ENCODE results near the gene CLRN3. TPM values are rescaled to one million over a fixed set of nuclear protein-coding genes. Genes with fewer than 3 reads are reported as not detected.

The CLRN3 gene
- total RNA-seq, 4 donors from 2014 or later, result not detected

- H3K4me1 ChIP-seq, result peaks cover 29% of the 10 kb centered on the region
- no peak for TF ChIP-seq POLR2AphosphoS5 (IDR thresholded peaks at IDR 0.05)
- TF ChIP-seq EP300 (IDR thresholded peaks at IDR 0.05), result no peak
- no peak for TF ChIP-seq POLR2A (IDR thresholded peaks at IDR 0.05)
- no peak for TF ChIP-seq CTCF (IDR thresholded peaks at IDR 0.05)
- H3K27ac ChIP-seq, result no peak overlapping the region
- H3K27me3 ChIP-seq, result peaks cover 20% of the 10 kb centered on the region
- no peak for DNase-seq (ENCODE audit: low spot score in 2 of 2)
- WGBS, result 90% methylated on average over 5 of the region's 5 CpGs
- no peak overlapping the region for H3K4me3 ChIP-seq
- H3K36me3 ChIP-seq, result no peaks in the 10 kb centered on the region
- no peaks in the 10 kb centered on the region for H3K9me3 ChIP-seq
Measured at GRCh38 chr10:127904311-127905000, 11.7 kb upstream of the CLRN3 start.

GRCh38 chr10:127903789-127904188 is 11.0 kb upstream of the CLRN3 start:
- peaks cover 22% of the 10 kb centered on the region for H3K4me1 ChIP-seq
- WGBS, result 86% methylated on average over 5 of the region's 5 CpGs

GRCh38 chr10:127899766-127900387 is 7.1 kb upstream of the CLRN3 start:
- 74% methylated on average over 3 of the region's 3 CpGs for WGBS
- Histone ChIP-seq H3K4me1 (no peaks in the 10 kb centered on the region), H3K4me3 (no peak overlapping the region), H3K27ac (no peak overlapping the region), H3K27me3 (no peaks in the 10 kb centered on the region), H3K36me3 (no peaks in the 10 kb centered on the region), H3K9me3 (no peaks in the 10 kb centered on the region)
- DNase-seq (ENCODE audit: low spot score in 2 of 2), result no peak
- TF ChIP-seq POLR2AphosphoS5 (IDR thresholded peaks at IDR 0.05), result no peak
- TF ChIP-seq POLR2A (IDR thresholded peaks at IDR 0.05), result no peak
- TF ChIP-seq EP300 (IDR thresholded peaks at IDR 0.05), result no peak
- TF ChIP-seq CTCF (IDR thresholded peaks at IDR 0.05), result no peak

More at GRCh38 chr10:127903789-127904188, 11.0 kb upstream of the CLRN3 start:
- H3K36me3 ChIP-seq, result no peaks in the 10 kb centered on the region
- H3K9me3 ChIP-seq, result no peaks in the 10 kb centered on the region
- TF ChIP-seq CTCF (IDR thresholded peaks at IDR 0.05) (no peak), POLR2AphosphoS5 (IDR thresholded peaks at IDR 0.05) (no peak), EP300 (IDR thresholded peaks at IDR 0.05) (no peak), POLR2A (IDR thresholded peaks at IDR 0.05) (no peak)
- no peak overlapping the region for H3K27ac ChIP-seq
- no peak overlapping the region for H3K4me3 ChIP-seq
- H3K27me3 ChIP-seq, result peaks cover 20% of the 10 kb centered on the region
- no peak for DNase-seq (ENCODE audit: low spot score in 2 of 2)

- WGBS, result 81% methylated on average over 2 of the region's 2 CpGs
Measured at GRCh38 chr10:127897177-127897576, 4.4 kb upstream of the CLRN3 start.

More at GRCh38 chr10:127897177-127897576, 4.4 kb upstream of the CLRN3 start:
- no peak for DNase-seq (ENCODE audit: low spot score in 2 of 2)
- Histone ChIP-seq H3K4me1 (no peaks in the 10 kb centered on the region), H3K9me3 (no peaks in the 10 kb centered on the region), H3K36me3 (no peaks in the 10 kb centered on the region), H3K27ac (no peak overlapping the region), H3K4me3 (no peak overlapping the region), H3K27me3 (no peaks in the 10 kb centered on the region)
- TF ChIP-seq POLR2AphosphoS5 (IDR thresholded peaks at IDR 0.05) (no peak), EP300 (IDR thresholded peaks at IDR 0.05) (no peak), POLR2A (IDR thresholded peaks at IDR 0.05) (no peak), CTCF (IDR thresholded peaks at IDR 0.05) (no peak)
